H1 (cell line): ENCODE results near the gene PI16. TPM values are rescaled to one million over a fixed set of nuclear protein-coding genes. Genes with fewer than 3 reads are reported as not detected.

ENCODE experiments used
- BCL11A ChIP-seq, 2 experiments: IDR thresholded peaks; one replicate each; pipeline ENCODE4 v1.6.1; 2011; ENCODE audit warnings: low read depth in 2 of 2, low read length in 2 of 2, mild to moderate bottlenecking in 2 of 2
- EGR1 ChIP-seq: IDR thresholded peaks from 2 replicates; pipeline ENCODE4 v1.6.1; 2011; ENCODE audit warnings: low read depth, low read length, borderline replicate concordance
- HDAC2 ChIP-seq, 2 experiments: fragments of 300-600 bp in 1 of 2; sonication (generic) in 1 of 2; IDR thresholded peaks; 2 replicates each; pipeline ENCODE4 v1.6.1; 2011 to 2012; ENCODE audit warnings: low read depth in 2 of 2, low read length in 2 of 2, mild to moderate bottlenecking in 2 of 2, moderate library complexity in 2 of 2, borderline replicate concordance in 1 of 2, inconsistent platforms in 1 of 2
- SIX5 ChIP-seq: IDR thresholded peaks from 2 replicates; pipeline ENCODE4 v1.6.1; 2011; ENCODE audit warnings: mild to moderate bottlenecking, low read depth, low read length
- polyA plus RNA-seq, 7 experiments: library from polyadenylated mRNA; depleted of rRNA in 3 of 7; stranded (reverse) in 5 of 7; unstranded in 2 of 7; fragments of >200 nt in 5 of 7; fragments of 200-250 nt in 2 of 7; gene quantifications; 1 replicate in 5 of 7; 2 replicates in 1 of 7; 4 replicates in 1 of 7; pipeline versions ENCODE4 v1.2.1 to v1.2.3, GENCODE V29; 2011 to 2013; ENCODE audit warnings: missing spikeins in 2 of 7, mixed read lengths in 2 of 7
- total RNA-seq: library from RNA; stranded (reverse); fragmentation: NEBNext Ultra II Directional; extraction: Animal tissue kit (Norgen Biotek cat#: 25700); gene quantifications from 2 replicates; pipeline ENCODE4 v1.2.1, GENCODE V29; 2021

The PI16 gene
- total and polyA plus RNA-seq, 2 of the 8 experiments (the other 6 are each of a cell fraction or from before 2014, with no cell fraction given) = 0.05 TPM; not detected in 1

DNA sequence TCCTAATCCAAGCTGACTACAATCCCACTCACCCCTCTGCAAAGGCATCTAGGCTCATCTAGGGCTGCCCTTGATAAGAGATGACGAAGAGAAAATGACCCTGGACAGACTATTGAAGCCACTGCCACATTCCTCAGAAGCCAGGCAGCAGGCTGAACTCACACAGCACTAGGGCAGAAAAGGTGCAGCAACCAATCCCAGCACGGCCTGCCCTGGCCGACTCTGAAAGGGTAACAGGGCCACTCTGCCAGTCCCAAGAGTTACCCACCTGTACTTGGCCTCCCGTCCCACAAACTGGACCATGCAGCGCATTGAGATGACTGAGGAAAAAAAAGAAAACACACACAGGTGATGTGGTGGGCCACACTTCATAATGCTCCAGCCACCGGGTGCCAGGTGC lies 22.4 kb downstream of the PI16 start (continued):
- no peak for TF ChIP-seq HDAC2 (IDR thresholded peaks at IDR 0.05; ENCODE audit: borderline replicate concordance in 1 of 2, low read depth in 2 of 2, low read length in 2 of 2)
- no peak for TF ChIP-seq EGR1
- TF ChIP-seq SIX5 = no peak
- TF ChIP-seq BCL11A (IDR thresholded peaks at IDR 0.05; ENCODE audit: low read depth in 2 of 2, low read length in 2 of 2) = no peak
